HUES48 (cell line): ENCODE results near the gene HOXD3.

Experiments used
- H3K27ac ChIP-seq: one replicate; pipeline ENCODE4 v1.7.0; 2013; ENCODE audit warnings: low read depth, low read length, inconsistent platforms
- H3K27me3 ChIP-seq: 2 replicates; pipeline ENCODE4 v1.6.1; 2013; ENCODE audit warnings: mild to moderate bottlenecking, low read length; ENCODE audit not compliant: control insufficient read depth, insufficient read depth
- H3K36me3 ChIP-seq: 2 replicates; pipeline ENCODE4 v1.6.1; 2013; ENCODE audit warnings: low read length; ENCODE audit not compliant: control insufficient read depth, insufficient read depth
- H3K4me1 ChIP-seq: 2 replicates; pipeline ENCODE4 v1.6.1; 2013; ENCODE audit warnings: mild to moderate bottlenecking, low read length; ENCODE audit not compliant: control insufficient read depth, insufficient read depth
- H3K4me3 ChIP-seq: 2 replicates; pipeline ENCODE4 v1.5.1; 2013; ENCODE audit warnings: mild to moderate bottlenecking, low read depth, low read length
- H3K9ac ChIP-seq: 2 replicates; pipeline ENCODE4 v1.6.1; 2013; ENCODE audit warnings: mild to moderate bottlenecking, low read depth, low read length, moderate library complexity
- H3K9me3 ChIP-seq: 2 replicates; pipeline ENCODE4 v1.6.1; 2013; ENCODE audit warnings: low read length; ENCODE audit not compliant: control insufficient read depth, insufficient read depth

The HOXD3 gene

GRCh38 chr2:176137906-176138305, 19.2 kb upstream of the HOXD3 start:
- no peaks in the 10 kb centered on the region for H3K9me3 ChIP-seq
- no peak overlapping the region for H3K4me3 ChIP-seq
- no peaks in the 10 kb centered on the region for H3K36me3 ChIP-seq
- no peaks in the 10 kb centered on the region for H3K4me1 ChIP-seq
- H3K27me3 ChIP-seq = peaks cover 100% of the 10 kb centered on the region
- no peak overlapping the region for H3K9ac ChIP-seq
- H3K27ac ChIP-seq = no peak overlapping the region

DNA sequence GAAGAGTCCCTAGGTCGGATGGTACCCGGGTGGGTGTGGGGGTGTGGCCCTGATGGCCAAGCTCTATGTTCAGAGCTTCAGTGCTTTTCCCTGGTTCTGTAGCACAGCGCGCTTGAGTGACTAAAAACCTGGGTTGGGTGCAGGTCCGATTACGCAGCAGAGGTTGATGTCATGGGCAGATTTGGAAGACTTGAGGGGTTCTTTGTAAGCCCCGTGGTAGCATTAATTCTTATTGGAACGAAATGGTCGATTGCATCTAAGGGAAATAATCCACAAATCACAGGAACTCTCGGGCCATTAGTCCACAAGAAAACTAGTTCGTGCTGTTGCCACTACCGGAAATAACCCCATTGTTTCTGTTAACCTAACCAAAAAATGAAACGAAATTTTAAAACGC, 18.6 kb upstream of the HOXD3 start:
- no peaks in the 10 kb centered on the region for H3K36me3 ChIP-seq
- H3K9me3 ChIP-seq = no peaks in the 10 kb centered on the region
- no peak overlapping the region for H3K4me3 ChIP-seq
- H3K4me1 ChIP-seq = no peaks in the 10 kb centered on the region
- peaks cover 100% of the 10 kb centered on the region for H3K27me3 ChIP-seq
- H3K27ac ChIP-seq = no peak overlapping the region
- no peak overlapping the region for H3K9ac ChIP-seq

GRCh38 chr2:176138923-176139660, 18.0 kb upstream of the HOXD3 start:
- Histone ChIP-seq H3K9ac (no peak overlapping the region), H3K9me3 (no peaks in the 10 kb centered on the region), H3K27ac (no peak overlapping the region), H3K4me1 (no peaks in the 10 kb centered on the region), H3K36me3 (no peaks in the 10 kb centered on the region), H3K27me3 (peaks cover 100% of the 10 kb centered on the region), H3K4me3 (no peak overlapping the region)

DNA sequence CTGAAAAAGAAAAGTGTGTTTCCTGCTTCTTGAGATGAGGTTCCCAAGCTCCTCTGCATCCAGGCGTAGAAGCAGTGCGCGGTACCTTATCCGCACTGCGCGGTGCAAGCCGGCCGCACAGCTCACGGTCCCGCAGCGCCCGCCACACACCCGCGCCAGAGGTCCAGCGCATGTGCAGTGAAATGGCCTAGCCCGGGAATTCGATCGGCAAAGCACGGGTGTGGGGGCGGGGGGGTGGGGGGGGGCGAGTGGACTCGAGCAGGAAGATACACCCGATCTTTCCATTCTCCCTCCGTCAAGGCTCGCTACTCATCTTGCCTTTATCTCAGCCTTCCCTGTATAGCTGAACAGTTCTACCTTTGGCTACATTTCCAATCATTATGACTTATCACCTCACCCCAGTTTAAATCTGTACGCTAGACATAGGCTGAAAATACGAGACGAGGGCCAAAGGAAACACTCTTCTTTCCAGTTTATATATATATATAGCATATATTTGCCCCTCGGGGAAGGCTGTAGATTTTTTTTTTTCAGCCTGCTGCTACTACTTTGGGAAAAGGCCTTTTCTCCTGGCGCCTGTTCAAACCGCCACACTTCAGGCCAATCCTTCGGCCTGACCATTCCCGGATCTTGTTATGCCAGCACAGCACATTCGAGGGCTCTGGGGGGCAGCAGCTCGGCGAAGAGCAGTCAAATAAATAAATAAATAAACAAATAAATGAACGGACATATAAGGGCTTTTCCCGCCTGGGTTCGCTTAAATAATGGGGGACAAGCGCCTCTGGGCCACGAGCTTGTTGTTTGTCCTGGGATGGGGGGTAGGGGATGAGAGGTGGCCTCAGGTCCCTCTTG, 17.2 kb upstream of the HOXD3 start:
- Histone ChIP-seq H3K4me1 (no peaks in the 10 kb centered on the region), H3K9me3 (no peaks in the 10 kb centered on the region), H3K36me3 (no peaks in the 10 kb centered on the region), H3K9ac (no peak overlapping the region), H3K4me3 (peak overlapping the region; percentile 65), H3K27me3 (peaks cover 100% of the 10 kb centered on the region), H3K27ac (no peak overlapping the region)

DNA sequence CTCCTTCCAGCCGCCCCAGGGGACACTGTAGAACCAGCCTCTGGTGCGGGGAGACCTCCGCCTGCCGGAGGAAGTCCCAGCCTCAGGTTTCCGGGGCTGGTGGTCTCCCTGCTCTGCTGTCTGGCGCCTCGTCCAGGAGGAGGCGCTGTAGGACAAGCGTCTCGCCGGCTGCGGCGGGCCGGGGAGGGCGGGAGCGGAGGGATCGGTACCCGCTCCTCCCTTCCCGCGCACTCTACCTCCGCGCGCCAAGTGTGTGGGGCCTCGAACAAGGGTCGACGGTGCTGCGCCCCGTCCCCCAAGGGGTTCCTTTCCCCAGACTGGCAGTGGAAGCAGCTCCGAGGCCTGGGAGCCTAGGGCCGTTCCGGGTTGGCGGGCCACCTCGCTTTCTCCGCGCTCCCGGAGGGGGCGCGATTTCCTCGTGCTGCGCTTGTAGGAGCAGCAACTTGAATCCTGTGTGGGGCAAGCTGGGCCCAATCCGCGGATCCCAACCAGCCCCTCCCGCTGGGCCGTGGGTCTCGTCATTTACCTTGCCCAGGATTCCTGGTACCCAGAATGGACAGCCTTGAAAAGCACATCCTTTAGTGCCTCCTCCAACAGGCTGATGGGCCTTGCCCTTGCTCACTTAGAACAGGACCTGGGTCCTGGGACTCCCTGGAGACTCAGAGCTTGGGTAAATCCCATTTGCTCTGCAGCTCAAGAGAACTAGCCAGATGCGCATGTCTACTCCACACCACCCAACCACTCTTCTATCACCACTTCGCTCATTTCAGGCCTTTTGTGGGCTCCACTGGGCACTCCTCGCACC, 16.4 kb upstream of the HOXD3 start:
- H3K27ac ChIP-seq = no peak overlapping the region
- no peaks in the 10 kb centered on the region for H3K9me3 ChIP-seq
- H3K27me3 ChIP-seq = peaks cover 100% of the 10 kb centered on the region
- no peak overlapping the region for H3K9ac ChIP-seq
- no peaks in the 10 kb centered on the region for H3K36me3 ChIP-seq
- H3K4me1 ChIP-seq = no peaks in the 10 kb centered on the region
- peak overlapping the region; percentile 65 for H3K4me3 ChIP-seq

GRCh38 chr2:176142281-176142680, 14.8 kb upstream of the HOXD3 start:
- H3K9ac ChIP-seq = no peak overlapping the region
- H3K4me3 ChIP-seq = no peak overlapping the region
- H3K27me3 ChIP-seq = peaks cover 100% of the 10 kb centered on the region
- no peaks in the 10 kb centered on the region for H3K36me3 ChIP-seq
- no peak overlapping the region for H3K27ac ChIP-seq
- H3K9me3 ChIP-seq = peaks cover 3% of the 10 kb centered on the region; the same call in 1 of the 2 replicates
- H3K4me1 ChIP-seq = no peaks in the 10 kb centered on the region

GRCh38 chr2:176145085-176145969, 11.8 kb upstream of the HOXD3 start:
- Histone ChIP-seq H3K9me3 (peaks cover 3% of the 10 kb centered on the region; the same call in 1 of the 2 replicates), H3K4me1 (no peaks in the 10 kb centered on the region), H3K9ac (no peak overlapping the region), H3K36me3 (no peaks in the 10 kb centered on the region), H3K27me3 (peaks cover 100% of the 10 kb centered on the region), H3K27ac (no peak overlapping the region), H3K4me3 (no peak overlapping the region)

GRCh38 chr2:176146101-176146500, 11.0 kb upstream of the HOXD3 start:
- Histone ChIP-seq H3K9me3 (peaks cover 3% of the 10 kb centered on the region; the same call in 1 of the 2 replicates), H3K27me3 (peaks cover 100% of the 10 kb centered on the region), H3K4me3 (no peak overlapping the region), H3K36me3 (no peaks in the 10 kb centered on the region), H3K9ac (no peak overlapping the region), H3K4me1 (no peaks in the 10 kb centered on the region), H3K27ac (no peak overlapping the region)

- Histone ChIP-seq H3K4me3 (no peak overlapping the region), H3K27ac (no peak overlapping the region), H3K9me3 (peaks cover 3% of the 10 kb centered on the region; the same call in 1 of the 2 replicates), H3K9ac (no peak overlapping the region), H3K36me3 (no peaks in the 10 kb centered on the region), H3K27me3 (peaks cover 100% of the 10 kb centered on the region), H3K4me1 (peaks cover 3% of the 10 kb centered on the region; the same call in 1 of the 2 replicates)
Measured at GRCh38 chr2:176146645-176147044, 10.5 kb upstream of the HOXD3 start.

DNA sequence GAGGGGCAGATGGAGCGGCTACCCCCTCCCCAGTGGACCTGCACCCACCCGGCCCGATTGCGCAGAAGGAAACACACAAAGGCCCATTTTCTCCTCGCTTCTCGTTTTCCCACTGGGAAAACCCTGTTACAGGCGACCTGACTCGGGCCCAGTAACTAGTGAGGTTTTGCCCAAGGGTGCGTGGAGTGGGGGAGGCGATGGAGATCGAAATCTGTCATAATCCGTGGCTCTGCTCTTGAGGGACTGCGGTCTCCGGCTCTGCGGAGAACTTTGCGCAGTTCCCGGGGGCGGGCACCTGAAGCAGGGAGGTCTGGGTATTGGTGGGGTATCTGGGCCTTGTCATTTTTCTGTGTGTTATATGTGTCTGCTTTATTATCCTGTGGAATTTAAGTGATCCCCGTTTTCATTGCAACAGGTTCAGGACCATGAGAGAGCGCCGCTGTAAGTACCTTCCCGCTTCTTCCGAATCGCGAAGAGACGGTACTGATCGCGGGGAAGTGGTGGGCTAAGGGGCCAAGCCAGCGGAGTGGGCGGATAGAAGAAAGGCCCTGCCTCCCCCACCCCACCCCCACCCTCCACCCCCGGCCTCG, 9.8 kb upstream of the HOXD3 start:
- Histone ChIP-seq H3K36me3 (no peaks in the 10 kb centered on the region), H3K27me3 (peaks cover 100% of the 10 kb centered on the region), H3K9ac (no peak overlapping the region), H3K9me3 (peaks cover 3% of the 10 kb centered on the region; the same call in 1 of the 2 replicates), H3K27ac (no peak overlapping the region), H3K4me3 (no peak overlapping the region), H3K4me1 (peaks cover 5% of the 10 kb centered on the region; the same call in 1 of the 2 replicates)
